Stimulated activated CD8-positive, alpha-beta memory T cell treated with anti-CD3 and anti-CD28 coated beads, Interleukin-7, amount 100 ng/mL, for 1 hour (primary cell): Measurements from ENCODE around the gene CDC25B.

Experiments used
- DNase-seq, 2 donors: peaks; one replicate each; pipeline ENCODE4 v3.0.0-alpha.2; 2020; ENCODE audit warnings: low read depth in 2 of 2

The CDC25B gene

DNA sequence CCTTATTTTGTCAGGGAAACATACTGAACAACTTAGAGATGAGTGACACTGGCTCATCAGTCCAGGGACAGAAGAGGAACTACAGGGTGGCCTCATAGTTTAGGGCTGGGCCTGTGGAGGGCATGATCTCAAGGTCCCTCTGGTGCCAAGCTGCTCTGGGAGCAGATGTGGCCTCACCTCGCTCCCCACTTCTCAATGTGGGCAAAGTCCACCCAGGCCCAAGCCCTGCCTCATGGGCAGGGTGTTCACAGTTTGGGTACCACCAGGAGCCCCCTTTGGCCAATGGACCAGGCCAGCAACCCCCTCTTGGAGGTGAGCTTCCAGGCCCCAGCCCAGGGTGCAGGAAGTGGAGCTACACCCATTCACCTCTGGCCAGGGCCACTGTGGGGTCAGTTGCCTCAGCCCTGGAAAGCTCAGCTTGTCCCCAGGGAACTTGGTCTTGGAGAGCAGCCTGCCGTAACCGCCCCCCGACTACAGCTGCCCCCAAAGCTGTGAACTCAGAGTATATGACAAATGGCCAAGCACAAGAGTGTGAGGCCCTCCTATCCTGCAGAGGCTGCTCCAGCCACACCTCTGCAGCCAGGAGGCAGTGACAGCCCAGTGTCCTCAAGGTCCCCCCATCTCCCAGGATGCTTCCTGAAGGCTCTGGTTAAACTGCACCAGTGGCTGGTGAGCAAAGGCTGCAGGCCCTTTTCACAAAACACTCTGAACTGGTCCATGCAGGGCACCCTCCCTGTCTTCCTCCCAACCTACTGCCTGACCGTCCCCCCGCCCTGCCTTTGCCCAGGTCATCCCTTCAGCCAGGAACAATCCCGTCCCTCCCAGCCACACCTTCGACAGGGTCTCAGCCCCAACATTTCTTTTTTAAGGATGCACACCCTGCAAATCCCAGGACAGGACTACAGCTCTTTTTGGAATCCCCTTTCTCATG is 32.2 kb upstream of the CDC25B start:
- DNase-seq = no peak

DNA sequence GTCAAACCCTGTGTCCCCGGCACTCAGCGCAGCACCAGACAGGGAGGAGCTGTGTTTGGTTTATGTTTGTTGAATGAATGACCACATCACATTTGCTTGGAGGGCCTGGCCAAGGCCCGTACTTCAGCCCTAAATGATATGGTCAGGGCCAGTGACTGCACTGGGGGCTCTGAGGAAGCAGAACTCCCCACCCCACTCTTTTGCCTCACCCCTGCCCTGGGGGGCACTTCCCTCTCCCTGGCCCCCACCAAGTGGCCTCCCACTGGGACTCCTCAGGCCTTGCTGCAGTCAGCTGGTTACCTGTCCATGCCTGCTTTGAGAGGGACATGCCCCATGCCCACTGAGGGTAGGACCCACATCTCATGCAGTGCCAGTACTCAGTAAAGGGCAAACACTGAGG is 31.5 kb upstream of the CDC25B start:
- no peak for DNase-seq

DNA sequence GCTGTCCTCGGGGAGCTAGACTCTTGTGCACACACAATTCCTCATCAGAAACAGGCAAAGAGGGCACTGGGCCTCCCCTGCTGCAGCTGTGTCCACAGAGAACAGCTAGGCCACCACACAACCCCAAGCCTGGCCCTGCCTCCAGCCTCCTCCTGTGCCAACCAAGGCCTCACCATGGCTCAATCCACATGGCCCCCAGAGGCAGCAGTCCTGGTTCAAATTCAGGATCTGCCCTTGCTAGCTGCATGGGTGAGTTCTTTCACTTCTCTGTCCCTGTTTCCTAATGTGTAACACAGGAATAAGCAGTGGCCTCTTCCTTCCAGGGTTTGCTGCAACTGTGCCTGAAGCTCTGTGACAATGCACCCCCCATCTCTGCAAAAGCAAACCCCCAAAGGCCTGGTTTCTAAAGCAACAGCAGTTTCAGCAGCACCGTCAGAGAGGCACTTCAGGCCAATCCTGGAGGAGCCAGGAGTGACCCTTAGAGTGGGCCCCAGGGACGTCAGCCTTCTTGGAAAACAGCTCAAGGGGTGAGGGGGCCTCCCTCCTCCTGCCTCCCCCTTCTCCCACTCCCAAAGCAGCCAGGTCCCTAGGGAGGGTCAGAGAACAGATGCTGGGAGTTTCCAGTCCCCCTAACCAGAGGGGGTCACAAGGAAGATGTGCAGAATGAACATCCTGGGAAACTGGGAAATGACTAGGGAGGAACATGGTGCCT is 30.8 kb upstream of the CDC25B start:
- no peak for DNase-seq

DNA sequence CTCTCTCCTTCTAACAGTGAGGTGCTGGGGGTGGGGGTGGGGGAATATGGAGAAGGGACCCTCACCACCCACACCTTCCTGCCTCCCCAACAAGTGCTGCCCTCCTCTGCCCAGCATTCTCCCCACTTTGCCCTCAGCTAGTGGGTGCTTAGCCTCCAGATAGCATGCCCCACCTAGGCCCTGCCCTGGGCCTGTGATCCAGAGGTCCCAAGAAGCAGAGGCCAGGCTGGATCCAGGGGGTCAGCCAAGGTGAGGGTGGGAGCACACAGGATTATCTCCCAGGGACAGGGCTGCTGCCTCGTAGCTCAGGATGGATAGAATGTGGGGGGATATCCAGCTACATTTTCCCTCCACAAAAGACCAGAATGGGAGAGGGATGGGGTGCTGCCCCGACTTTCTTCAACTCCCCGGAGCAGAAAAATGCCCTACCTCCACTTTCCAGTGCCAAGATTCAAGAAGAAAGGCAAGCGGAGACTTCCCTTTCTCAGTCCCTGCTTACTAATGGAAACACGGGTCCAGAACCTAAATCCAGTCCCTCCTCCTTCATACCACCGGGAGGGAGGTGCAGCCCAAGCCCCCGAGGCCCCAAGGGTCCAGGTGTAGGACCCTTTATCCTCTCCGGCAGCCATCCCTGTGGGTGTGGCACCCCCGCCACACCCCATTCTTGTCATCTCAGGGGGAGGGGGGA is 29.5 kb upstream of the CDC25B start:
- DNase-seq = no peak

DNA sequence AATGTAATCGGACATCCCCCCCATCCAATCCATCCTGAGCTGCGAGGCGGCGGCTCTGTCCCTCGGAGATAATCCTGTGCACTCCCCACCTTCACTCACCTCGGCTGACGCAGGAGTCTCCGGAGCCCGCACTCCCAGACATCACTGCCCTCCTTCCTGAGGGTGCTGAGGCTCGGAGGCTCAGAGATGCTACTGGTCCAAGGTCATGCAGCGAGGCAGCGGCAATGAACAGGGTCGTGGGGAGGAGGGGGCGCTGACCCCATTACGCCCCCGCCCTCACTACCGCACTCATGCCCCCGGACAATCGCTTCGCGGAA is 29.0 kb upstream of the CDC25B start:
- DNase-seq = no peak

DNA sequence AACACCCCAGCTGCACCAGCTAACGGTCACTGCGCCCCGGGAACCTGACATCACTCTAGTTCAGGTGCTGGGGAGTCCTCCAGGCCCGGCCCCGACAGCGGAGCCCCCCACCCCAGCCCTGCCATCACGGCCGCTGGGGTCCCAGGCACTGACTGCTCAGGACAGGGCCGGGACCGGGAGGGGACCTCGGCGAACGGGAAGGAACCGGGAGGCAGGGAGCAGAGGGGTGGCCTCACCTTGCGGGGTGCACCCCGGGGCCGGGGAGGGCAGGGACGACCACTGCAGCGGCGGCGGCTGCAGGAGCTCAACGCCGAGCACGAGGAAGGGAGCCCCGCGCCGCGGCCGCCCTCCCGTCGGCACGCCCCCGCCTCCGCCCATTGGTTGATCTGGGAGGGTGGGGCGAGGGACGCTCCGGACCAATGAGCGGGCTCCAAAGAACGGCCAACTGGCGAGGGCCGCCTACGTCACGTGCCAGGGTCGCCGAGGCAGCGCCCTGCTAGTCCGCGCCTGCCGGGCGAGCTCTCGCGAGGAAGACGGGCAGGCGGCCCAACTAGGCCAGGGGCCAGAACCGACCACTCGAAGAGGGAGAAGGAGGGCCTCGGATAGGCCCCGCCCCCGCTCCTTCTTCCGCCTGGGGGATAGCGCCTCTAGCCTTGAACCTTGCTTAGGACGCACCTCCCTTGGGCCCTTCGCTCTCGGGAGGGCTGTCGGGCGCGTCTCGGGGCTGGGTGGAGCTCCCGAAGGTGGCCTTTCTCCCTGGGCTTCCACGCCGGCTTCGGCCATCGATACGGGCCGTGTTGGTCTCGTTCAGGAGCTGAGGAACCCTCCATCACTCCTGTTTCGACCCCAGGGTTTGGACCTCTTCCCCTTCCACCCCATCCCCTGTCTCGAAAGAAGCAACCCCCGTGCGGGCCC is 28.4 kb upstream of the CDC25B start, which contains the start of gene ADISSP:
ADISSP (minus strand) TSS at position 327 of the 915 bp plus-strand sequence. CDS start 7,653 bp downstream, outside the sequence.
- DNase-seq = peak; percentile 88 to 93

DNA sequence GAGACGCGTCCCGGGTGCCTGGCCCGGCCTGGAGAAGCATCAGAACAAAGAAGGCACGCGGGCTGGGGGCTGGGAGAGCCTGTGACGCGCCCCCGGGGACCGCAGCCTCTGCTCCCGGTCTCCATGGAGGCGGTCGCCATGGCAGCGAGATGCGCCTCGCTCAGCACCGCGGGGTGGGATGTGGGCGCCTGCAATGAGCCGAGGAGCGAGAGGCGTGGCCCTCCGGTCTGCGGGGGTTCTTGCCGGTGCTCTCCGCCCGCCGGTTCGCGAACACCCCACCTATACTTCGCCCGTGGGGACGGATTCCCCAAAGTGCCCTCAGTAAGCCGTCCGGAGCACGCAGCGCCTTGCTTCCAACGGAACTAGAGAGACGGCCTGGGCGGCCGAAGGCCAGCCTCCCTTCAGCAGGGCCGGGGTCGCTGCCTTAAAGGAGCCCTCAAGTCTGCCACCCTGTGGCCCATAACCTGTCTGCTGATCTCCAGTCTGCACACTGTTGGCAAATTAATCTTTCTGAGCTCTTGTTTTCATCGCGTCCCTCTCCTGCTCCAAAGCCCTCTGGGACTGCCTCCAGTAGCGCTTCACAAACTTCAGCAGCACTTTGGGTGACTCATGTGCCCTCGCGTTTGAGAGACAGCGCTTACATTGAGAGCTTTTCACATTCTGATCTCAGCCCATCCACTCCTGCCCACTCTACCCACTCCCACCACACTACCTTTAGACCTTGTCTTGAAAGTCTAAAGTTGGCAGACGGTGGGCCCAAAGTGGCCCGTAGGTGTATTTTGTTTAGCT is 27.6 kb upstream of the CDC25B start:
- DNase-seq = peak; percentile 53 to 60

DNA sequence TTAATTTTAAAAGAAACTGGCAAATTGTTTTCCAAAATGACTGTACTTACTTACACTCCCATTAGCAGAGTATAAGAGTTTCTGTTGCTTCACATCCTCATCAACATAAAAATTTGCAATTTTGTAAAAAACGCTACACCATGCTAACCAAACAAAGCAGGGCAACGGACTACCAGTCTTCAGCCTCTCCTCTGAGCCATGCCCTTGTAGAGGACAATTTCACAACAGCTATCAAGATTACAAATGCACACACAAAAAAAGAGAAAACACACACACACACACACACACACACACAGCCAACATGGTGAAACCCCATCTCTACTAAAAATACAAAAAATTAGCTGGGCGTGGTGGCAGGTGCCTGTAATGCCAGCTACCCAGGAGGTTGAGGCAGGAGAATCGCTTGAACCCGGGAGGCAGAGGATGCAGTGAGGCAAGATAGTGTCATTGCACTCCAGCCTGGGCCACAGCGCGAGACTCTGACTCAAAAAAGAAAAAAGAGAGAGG is 24.5 kb upstream of the CDC25B start:
- no peak for DNase-seq

DNA sequence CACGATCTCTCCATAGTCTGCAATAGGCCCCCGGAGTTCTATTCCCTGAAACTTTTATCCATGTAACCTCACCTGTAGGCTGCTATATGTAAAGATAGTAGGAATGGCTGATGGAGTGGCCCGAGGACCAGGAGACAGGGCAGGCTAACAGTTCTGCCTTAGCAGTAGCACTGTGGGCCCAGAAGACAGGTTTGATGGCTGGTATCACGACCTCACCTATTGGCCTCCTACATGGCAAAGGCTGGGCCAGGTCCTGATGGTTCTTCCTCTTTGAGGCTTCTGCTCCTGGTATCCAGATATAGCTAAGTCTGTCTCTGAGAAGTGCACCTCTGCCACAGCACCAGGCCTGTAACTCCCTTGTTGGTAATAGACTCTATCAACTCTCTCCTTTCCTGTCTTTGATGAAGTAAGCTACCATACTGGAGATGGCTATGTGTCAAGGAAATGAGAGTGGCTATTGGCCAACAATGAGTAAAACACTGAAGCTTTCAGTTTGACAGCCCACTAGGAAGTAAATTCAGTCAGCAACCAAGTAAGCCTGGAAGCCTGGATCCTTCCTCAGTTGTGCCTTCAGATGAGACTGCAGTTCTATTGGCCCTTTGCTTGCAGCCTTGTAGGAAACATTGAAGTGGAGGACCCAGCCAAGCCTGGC is 20.5 kb upstream of the CDC25B start:
- no peak for DNase-seq

DNA sequence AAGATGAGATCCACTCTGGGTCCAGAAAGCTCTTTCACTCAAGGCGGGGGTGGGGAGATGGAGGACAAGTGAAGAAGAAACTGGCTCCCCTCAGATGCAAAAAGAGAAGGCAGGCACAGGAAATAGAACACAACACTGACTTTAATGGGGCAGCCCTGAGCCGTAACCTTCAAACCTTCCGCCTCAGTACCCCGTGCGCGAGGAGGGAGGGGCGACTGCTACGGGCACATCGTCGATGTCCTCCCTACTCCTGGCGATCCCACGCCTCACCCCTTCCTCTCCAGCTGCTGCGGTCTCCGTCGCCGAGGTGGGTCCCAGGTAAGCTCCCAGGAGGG is 18.8 kb upstream of the CDC25B start:
- DNase-seq = no peak

DNA sequence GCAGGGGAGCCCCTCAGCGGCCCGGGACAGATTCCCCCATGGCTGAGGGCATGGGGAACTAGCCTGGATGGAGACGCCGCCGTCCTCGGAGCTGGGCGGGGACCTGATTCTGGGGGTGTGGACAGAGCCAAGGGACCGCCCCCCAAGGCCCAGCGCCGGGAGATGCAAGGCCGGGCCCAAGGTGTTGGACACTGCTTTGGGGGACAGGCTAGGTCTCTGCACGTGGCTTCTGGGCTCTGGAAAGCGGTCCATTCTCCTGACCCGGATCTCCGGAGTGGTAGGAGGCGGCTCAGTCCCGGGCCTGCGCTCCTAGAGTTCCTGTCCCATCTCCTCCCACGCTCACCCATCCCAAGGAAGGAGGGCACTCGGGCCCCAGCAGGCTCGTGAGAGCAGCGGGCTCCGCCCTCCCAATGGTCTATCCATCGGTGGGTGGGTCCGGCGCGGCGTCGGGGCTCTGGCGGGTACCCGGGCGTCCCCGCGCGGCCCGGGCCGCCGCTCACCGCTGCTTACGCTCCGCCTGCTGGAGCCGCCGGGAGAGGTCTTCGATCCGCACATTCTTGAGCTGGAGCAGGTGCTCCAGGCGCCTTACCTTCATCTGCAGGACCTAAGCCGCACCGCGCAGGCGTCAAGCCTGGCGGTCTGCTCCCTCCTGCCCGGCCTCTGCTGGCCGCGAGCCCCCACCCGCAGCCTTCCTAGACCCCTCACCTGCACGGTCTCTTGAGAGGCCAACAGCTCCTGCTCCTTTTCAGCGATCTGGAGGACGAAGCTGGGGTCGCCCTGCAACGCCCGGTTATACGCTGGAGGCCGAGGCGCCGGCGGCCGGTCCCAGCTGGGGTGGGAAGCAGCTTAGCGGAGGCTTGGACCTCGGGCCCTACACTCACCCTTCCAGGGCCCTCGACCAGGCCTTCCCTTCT is 18.1 kb upstream of the CDC25B start:
- DNase-seq = no peak

DNA sequence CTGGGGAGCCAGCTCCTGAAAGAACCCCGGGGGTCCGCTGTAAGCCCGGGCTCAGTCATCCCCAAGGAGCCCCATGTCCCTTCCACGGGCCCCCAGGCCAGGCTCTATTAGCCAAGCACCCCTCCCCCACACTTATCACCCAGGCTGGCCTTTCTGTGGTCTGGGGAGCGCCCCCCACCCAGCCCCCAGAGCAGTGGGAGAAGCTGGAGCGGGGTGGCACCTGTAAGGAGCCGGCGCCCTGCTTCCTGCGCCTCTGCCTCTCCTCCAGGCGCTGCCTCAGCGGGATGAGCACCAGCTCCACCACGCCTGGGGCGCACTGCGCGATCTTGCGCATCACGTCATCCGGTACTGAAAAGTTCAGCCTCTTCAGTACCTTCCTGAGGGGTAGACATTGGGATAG is 17.1 kb upstream of the CDC25B start:
- no peak for DNase-seq

DNA sequence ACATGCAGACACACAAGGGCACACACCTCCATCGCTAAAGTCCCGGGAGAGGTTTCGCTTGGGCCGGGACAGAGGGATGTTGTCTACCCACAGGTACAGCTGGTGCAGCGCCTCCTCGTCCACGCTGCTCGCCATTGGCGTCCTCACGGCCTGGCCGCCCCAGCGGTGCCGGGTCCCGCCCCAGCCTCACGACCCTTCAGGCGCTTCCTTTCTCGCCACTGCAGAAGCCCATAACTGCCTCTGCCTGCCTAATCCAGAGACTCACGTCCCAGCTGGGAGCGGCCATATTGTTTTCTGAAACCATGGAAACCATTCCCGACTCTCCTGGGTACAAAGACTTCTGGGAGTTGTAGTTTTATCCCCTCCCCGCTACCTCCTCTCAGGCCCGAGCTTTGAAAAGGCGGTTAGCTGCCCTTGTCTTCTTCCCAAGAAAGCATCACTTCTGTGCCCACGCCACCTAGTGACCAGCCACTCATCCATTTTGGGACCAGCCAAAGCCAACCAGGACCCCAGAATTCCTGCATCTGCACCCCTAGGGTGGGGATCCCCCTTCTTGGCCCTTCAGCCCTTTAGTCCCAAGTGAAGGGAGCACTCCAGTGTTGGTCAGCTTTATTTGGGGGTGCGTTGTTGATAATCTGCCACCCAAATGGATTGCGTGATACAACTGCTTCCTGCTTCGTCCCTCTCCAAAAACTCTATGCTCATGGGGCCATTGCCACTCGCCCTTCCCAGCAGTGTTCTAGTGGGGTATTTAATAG is 14.8 kb upstream of the CDC25B start, which contains the start of gene SPEF1:
SPEF1 (minus strand) TSS at position 296 of the 758 bp plus-strand sequence; CDS start at position 135, 161 bp downstream.
- no peak for DNase-seq

DNA sequence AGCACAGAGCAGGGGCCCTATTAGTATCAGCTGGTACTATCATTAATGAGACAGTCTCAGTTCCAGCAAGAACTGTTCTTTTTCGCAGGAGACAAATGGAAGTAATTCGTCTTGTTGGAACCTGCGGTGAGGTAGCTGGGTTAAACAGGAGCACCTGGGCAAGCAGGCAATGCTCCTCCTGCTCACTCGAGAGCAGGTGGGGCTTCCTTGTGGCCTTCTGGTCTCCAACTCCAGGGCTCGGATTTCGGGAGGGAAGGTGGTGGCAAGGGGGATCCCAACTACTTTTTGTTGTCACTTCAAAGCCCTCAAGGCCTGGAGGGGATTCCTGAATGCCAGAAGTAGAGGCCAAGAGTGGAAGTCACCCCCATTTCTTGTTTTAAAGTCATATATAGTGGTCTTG is 13.5 kb upstream of the CDC25B start:
- DNase-seq = no peak

DNA sequence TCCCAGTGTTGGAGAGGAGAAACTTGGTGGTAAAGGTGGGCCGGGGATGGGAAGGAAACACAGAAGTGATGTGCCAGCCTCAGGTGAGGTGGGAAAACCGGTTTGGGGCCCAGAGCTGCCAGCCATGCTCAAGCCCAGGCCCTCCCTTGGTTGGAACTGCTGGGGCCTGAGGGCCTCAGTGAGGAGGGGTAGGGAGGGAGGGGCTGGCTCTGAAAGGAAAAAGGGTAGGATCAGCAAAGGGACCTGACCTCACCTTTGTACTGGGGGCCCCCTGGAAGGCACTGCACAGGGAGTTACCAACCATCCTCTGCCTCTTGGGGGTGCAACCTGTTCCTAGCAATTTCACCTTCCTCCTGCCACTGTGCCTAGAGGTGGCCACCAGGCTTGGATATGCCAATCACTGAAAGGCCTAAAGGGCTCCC is 13.0 kb upstream of the CDC25B start:
- DNase-seq = no peak

DNA sequence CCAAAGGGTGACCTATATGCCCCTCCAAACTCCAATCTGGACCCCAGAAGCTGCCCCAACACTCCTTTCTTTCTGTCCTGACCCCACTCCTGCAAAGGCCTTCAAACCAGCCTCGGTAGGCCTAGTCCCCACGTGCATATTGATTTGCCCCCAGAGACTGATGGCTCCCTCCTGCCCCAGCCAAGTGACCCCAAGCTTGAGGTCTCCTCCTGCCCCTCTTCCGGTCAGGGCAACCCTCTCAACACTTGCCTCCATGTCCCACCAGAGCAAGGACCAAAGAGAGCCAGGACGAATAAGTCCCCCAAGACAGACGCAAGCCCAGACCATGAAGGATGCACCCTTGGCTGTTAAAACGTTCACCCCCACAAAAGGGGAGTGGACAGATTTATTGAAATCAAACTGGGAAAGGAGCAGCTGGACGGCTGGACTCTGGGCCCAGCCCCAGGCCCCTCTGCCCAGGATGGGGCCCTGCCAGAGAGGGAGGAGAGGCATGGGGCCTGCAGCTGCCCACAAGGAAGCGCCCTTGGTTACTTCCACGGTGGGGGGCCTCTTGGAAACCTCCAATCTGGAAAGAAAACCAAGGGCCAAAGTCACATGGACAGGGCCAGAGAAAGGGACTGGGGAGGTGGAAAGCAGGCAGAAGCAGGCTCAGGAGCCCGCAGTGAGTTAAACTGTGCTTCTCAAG is 12.5 kb upstream of the CDC25B start:
- DNase-seq = no peak

DNA sequence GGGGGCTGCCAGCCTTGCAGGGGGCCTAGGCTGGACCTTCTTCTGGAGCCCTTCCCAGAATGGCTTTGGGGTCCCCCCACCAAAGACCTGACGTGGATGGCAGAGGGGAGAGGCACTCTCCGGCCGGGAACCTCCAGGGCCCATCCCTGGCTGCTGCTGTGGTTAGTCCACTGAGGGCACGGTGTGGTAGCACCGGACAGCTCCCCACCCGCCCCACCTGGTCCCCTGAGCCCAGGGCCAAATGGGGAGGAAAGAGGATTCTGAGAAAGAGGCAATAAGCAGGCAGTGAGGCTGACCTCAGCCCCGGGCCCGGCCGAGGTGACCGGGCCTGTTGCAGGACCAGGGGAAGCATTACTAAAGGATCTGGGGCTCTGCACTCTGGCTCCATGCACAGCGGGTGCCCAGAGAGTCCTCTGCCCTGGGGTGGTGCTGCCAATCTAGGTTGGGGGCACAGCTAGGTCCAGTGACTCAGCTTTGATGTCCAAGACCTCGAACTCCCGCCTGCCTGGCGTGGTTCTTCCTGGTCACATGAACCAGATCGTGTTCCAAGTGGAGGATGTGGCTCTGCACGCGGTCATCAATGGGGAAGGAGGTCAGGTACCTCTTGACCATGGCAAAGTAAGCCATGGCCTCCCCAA is 11.8 kb upstream of the CDC25B start:
- DNase-seq = no peak
